GM12801 (cell line): Measurements from ENCODE around the gene LINC00237.

Experiments
- TF ChIP-seq, protein P1 (sequence below): IDR thresholded peaks from one replicate; pipeline ENCODE4 v1.5.1; 2011; ENCODE audit warnings: control low read depth; ENCODE audit not compliant: insufficient read length; ENCODE audit errors: extremely low read depth

LINC00237 gene

DNA sequence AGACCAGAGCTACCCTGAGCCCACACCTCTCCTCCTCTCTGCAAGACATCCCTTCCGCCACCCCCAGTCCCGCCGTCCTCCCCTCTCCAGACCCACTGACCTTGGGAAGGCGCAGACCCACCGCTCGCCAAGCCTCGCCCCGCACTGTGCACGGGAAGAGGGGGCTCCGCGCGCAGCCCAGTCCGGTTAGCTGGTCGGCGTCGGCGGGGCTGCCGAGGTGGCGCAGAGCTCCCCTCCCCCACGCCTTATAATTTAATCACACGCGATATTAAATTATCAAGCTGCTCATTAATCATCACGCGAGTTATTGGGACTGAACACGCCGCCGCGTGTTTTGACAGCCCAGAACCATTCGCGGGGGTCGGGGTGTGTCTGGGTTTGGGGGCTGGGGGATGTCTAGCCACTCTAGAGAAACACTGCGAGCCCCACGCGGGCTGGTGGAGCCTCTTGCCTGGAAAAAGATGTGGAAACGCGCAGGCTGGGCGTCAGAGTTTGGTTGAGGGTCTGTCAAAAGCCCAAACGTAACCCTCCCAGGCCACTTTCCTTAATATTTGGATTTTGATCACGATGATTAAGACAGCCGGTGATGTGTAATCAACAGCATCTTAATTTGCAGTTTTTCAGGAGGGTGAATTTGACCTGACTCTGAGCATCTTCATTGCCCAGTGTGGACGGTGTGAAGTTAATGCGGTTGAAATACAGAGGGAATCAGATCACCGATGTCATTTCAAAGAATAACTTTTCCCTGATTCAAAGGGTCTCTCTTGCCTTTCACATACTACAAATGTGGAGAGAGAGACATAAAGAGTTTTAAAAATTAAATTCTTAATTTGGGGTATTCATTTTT is at the start of gene LINC00237:
TSS of gene LINC00237 (minus strand) at position 188 of the 847 bp plus-strand sequence.
- TF ChIP-seq, protein P1, sequence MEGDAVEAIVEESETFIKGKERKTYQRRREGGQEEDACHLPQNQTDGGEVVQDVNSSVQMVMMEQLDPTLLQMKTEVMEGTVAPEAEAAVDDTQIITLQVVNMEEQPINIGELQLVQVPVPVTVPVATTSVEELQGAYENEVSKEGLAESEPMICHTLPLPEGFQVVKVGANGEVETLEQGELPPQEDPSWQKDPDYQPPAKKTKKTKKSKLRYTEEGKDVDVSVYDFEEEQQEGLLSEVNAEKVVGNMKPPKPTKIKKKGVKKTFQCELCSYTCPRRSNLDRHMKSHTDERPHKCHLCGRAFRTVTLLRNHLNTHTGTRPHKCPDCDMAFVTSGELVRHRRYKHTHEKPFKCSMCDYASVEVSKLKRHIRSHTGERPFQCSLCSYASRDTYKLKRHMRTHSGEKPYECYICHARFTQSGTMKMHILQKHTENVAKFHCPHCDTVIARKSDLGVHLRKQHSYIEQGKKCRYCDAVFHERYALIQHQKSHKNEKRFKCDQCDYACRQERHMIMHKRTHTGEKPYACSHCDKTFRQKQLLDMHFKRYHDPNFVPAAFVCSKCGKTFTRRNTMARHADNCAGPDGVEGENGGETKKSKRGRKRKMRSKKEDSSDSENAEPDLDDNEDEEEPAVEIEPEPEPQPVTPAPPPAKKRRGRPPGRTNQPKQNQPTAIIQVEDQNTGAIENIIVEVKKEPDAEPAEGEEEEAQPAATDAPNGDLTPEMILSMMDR: no peak

DNA sequence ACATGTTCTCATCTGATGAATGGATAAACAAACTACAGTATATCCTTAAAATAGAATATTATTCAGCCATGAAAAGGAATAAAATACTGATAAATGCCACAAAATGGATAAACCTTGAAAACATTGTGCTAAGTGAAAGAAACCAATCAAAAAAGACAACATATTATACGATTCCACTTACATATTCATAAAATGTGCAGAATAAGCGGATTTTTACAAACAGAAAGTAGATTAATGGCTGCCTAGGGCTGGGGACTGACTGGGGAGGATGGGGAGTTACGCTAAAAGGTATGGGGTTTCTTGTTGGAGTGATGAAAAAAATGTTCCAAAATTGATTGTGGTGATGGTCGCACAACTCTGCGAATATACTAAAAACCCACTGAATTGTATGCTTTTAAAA is 49.1 kb upstream of the LINC00237 start:
- TF ChIP-seq, protein P1: no peak

DNA sequence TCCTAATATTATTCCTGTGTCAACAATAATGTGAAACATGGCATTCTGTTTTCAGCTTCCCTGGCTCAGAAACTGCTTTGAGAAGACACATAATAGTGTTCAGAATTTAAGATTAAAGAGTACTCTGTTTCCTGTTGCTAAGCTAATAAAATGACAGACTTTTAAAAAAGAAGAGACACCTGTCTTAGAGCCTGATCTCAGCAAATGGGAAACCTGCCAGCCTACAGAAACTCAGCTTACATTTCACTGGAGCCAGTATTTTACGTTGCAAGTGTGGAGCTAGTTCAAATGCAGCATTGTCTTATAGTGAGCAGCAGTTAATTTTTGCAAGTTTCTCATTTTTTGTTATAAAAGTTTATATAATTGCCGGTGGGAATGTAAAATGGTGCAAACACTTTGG is 48.5 kb upstream of the LINC00237 start:
- TF ChIP-seq, protein P1: no peak

DNA sequence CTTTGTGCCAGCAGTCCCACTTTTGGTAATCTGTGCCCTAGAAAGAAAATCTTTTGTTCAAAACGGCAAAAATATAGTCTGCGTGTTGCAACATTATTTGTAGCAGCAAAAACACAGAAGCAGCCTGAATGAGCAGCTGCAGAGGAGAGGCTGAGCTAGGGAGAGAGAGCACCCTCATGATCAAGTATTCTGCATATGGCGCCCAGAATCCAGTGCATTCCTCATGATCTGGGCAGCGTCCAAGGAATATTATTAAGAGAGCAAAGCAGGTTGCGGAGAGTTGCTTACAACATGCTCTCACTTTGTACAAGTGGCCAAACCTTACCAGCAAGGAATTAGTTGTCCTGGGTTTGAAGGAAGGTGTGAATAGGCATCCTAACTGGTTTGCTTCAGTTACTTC is 45.6 kb upstream of the LINC00237 start:
- TF ChIP-seq, protein P1: no peak

DNA sequence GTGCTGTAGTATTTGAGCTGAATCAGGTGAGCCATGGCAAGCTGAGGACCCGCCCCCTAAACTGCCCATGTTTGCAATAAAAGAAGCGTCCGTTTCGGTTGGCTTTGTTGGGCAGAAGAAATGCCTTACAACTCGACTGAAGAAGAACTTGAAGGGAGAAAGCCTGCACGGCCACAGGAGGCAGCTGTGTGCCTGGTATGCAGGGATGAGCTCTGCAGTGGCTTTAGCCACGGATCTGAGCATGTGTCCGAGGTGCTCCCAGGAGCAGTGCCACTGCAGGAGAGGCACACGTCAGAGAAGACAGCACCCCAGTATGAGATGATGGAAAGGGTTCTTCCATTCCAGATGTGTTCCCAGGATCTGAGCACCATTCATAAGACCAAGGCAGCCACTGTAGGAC is 43.2 kb upstream of the LINC00237 start:
- TF ChIP-seq, protein P1: no peak

DNA sequence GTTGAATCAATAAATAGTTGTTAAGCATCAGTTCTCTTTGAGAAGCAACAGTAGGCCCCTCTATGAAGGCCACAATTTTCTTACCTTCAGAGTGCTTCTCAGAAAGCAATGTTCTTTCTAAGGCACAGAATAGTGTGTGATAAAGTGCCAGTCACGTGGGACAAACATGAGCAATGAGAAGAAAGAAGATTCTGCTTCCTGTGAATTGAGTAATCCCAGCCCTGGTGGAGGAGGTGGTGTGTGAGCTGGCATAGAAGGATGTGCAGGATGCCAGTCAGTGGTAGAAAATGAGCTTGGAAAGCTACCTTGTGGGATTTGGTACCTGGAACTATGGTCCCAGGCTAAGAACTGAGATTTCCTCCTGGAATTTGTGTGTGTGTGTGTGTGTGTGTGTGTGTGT is 41.4 kb upstream of the LINC00237 start:
- TF ChIP-seq, protein P1: no peak

DNA sequence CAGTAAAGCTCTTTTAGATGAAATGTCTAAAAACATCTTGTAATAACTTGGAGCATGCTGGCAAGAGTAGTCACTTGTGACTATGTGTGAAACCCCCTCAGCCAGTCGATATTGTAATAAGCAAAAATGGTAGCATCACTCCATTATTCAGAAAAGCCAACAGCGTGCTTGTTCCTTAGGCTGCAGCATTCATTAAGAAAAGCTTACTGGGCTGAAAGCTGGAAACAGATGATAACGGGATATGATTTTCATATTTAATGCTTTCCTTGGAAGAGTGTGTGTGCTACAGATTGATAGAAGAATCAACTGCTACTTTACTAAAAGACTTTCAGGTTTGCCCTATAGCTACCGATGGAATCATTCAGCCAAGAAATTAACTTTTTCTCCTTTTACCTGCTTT is 40.1 kb upstream of the LINC00237 start:
- TF ChIP-seq, protein P1: no peak
